ENCODE data around the gene SMAD4.

DNA sequence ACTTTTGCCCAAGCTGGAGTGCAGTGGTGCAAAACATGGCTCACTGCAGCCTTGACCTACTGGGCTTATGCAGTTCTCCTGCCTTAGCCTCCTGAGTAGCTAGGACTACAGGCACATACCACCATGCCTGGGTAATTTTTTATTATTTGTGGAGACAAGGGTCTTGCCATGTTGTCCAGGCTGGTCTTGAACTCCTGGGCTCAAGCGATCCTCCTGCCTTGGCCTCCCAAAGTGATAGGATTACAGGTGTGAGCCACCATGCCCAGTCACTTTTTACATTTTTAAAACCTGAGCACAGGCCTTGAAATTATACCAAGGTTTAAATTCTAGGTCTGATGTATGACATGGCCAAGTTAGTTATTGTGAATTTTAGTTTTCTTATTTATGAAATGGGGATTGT, 18.2 kb downstream of the SMAD4 start:
- TF ChIP-seq, protein P1, sequence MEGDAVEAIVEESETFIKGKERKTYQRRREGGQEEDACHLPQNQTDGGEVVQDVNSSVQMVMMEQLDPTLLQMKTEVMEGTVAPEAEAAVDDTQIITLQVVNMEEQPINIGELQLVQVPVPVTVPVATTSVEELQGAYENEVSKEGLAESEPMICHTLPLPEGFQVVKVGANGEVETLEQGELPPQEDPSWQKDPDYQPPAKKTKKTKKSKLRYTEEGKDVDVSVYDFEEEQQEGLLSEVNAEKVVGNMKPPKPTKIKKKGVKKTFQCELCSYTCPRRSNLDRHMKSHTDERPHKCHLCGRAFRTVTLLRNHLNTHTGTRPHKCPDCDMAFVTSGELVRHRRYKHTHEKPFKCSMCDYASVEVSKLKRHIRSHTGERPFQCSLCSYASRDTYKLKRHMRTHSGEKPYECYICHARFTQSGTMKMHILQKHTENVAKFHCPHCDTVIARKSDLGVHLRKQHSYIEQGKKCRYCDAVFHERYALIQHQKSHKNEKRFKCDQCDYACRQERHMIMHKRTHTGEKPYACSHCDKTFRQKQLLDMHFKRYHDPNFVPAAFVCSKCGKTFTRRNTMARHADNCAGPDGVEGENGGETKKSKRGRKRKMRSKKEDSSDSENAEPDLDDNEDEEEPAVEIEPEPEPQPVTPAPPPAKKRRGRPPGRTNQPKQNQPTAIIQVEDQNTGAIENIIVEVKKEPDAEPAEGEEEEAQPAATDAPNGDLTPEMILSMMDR (IDR thresholded peaks at IDR 0.05) = no peak
- no peak for TF ChIP-seq POLR2A (IDR thresholded peaks at IDR 0.05)
